Measurements from ENCODE around the gene RB1. TPM values are rescaled to one million over a fixed set of nuclear protein-coding genes. Genes with fewer than 3 reads are reported as not detected.

The RB1 gene
- total RNA-seq, 1 experiment from 2014 or later, result 14.7 TPM

GRCh38 chr13:48502601-48503319, 199.2 kb downstream of the RB1 start:
- no peak for DNase-seq
- no peaks in the 10 kb centered on the region for H3K36me3 ChIP-seq (replicated peaks; ENCODE audit: control insufficient read depth, insufficient read depth, low read length)
- H3K4me3 ChIP-seq (ENCODE audit: insufficient read depth, low read depth, low read length), result no peak overlapping the region
- H3K27me3 ChIP-seq (ENCODE audit: control insufficient read depth, insufficient read depth, low read length), result no peaks in the 10 kb centered on the region

GRCh38 chr13:48504606-48505005, 201.1 kb downstream of the RB1 start:
- no peak overlapping the region for H3K4me3 ChIP-seq (ENCODE audit: insufficient read depth, low read depth, low read length)
- peak; percentile 40 for DNase-seq
- H3K27me3 ChIP-seq (ENCODE audit: control insufficient read depth, insufficient read depth, low read length), result no peaks in the 10 kb centered on the region; the same call in 1 of the 2 replicates
- H3K36me3 ChIP-seq (replicated peaks; ENCODE audit: control insufficient read depth, insufficient read depth, low read length), result no peaks in the 10 kb centered on the region

- Histone ChIP-seq H3K36me3 (replicated peaks; ENCODE audit: control insufficient read depth, insufficient read depth, low read length) (no peaks in the 10 kb centered on the region), H3K27me3 (ENCODE audit: control insufficient read depth, insufficient read depth, low read length) (no peaks in the 10 kb centered on the region; the same call in 1 of the 2 replicates), H3K4me3 (ENCODE audit: insufficient read depth, low read depth, low read length) (no peak overlapping the region)
- peak; percentile 30 for DNase-seq
Observed at GRCh38 chr13:48505012-48505411, 201.5 kb downstream of the RB1 start.

- Histone ChIP-seq H3K36me3 (replicated peaks; ENCODE audit: control insufficient read depth, insufficient read depth, low read length) (no peaks in the 10 kb centered on the region), H3K27me3 (ENCODE audit: control insufficient read depth, insufficient read depth, low read length) (no peaks in the 10 kb centered on the region; the same call in 1 of the 2 replicates), H3K4me3 (ENCODE audit: insufficient read depth, low read depth, low read length) (no peak overlapping the region)
- DNase-seq, result no peak
Observed at GRCh38 chr13:48505597-48506091, 202.1 kb downstream of the RB1 start.

- DNase-seq, result no peak
- no peaks in the 10 kb centered on the region for H3K36me3 ChIP-seq (replicated peaks; ENCODE audit: control insufficient read depth, insufficient read depth, low read length)
- no peak overlapping the region for H3K4me3 ChIP-seq (ENCODE audit: insufficient read depth, low read depth, low read length)
- H3K27me3 ChIP-seq (ENCODE audit: control insufficient read depth, insufficient read depth, low read length), result no peaks in the 10 kb centered on the region; the same call in 1 of the 2 replicates
Observed at GRCh38 chr13:48506092-48506701, 202.6 kb downstream of the RB1 start.

- Histone ChIP-seq H3K27me3 (ENCODE audit: control insufficient read depth, insufficient read depth, low read length) (no peaks in the 10 kb centered on the region; the same call in 1 of the 2 replicates), H3K4me3 (ENCODE audit: insufficient read depth, low read depth, low read length) (no peak overlapping the region), H3K36me3 (replicated peaks; ENCODE audit: control insufficient read depth, insufficient read depth, low read length) (no peaks in the 10 kb centered on the region)
- DNase-seq, result no peak
Observed at GRCh38 chr13:48507021-48507420, 203.5 kb downstream of the RB1 start.

- Histone ChIP-seq H3K27me3 (ENCODE audit: control insufficient read depth, insufficient read depth, low read length) (no peaks in the 10 kb centered on the region; the same call in 1 of the 2 replicates), H3K36me3 (replicated peaks; ENCODE audit: control insufficient read depth, insufficient read depth, low read length) (no peaks in the 10 kb centered on the region), H3K4me3 (ENCODE audit: insufficient read depth, low read depth, low read length) (no peak overlapping the region)
- no peak for DNase-seq
Observed at GRCh38 chr13:48508011-48508410, 204.5 kb downstream of the RB1 start.

- Histone ChIP-seq H3K27me3 (ENCODE audit: control insufficient read depth, insufficient read depth, low read length) (no peaks in the 10 kb centered on the region; the same call in 1 of the 2 replicates), H3K36me3 (replicated peaks; ENCODE audit: control insufficient read depth, insufficient read depth, low read length) (no peaks in the 10 kb centered on the region; the same call in 1 of the 2 replicates), H3K4me3 (ENCODE audit: insufficient read depth, low read depth, low read length) (no peak overlapping the region)
- DNase-seq, result no peak
Observed at GRCh38 chr13:48510698-48511097, 207.1 kb downstream of the RB1 start.

- H3K27me3 ChIP-seq (ENCODE audit: control insufficient read depth, insufficient read depth, low read length), result no peaks in the 10 kb centered on the region; the same call in 1 of the 2 replicates
- no peaks in the 10 kb centered on the region; the same call in 1 of the 2 replicates for H3K36me3 ChIP-seq (replicated peaks; ENCODE audit: control insufficient read depth, insufficient read depth, low read length)
- no peak overlapping the region for H3K4me3 ChIP-seq (ENCODE audit: insufficient read depth, low read depth, low read length)
- DNase-seq, result no peak
Observed at GRCh38 chr13:48511621-48512230, 208.2 kb downstream of the RB1 start.

- no peak overlapping the region for H3K4me3 ChIP-seq (ENCODE audit: insufficient read depth, low read depth, low read length)
- H3K27me3 ChIP-seq (ENCODE audit: control insufficient read depth, insufficient read depth, low read length), result no peaks in the 10 kb centered on the region
- no peaks in the 10 kb centered on the region; the same call in 1 of the 2 replicates for H3K36me3 ChIP-seq (replicated peaks; ENCODE audit: control insufficient read depth, insufficient read depth, low read length)
- no peak for DNase-seq
Observed at GRCh38 chr13:48514793-48515192, 211.2 kb downstream of the RB1 start.

- no peaks in the 10 kb centered on the region for H3K27me3 ChIP-seq (ENCODE audit: control insufficient read depth, insufficient read depth, low read length)
Observed at GRCh38 chr13:48515732-48516131, 212.2 kb downstream of the RB1 start.

GRCh38 chr13:48518083-48518482, 214.5 kb downstream of the RB1 start:
- DNase-seq, result no peak
- H3K36me3 ChIP-seq (replicated peaks; ENCODE audit: control insufficient read depth, insufficient read depth, low read length), result no peaks in the 10 kb centered on the region; the same call in 1 of the 2 replicates
- no peaks in the 10 kb centered on the region for H3K27me3 ChIP-seq (ENCODE audit: control insufficient read depth, insufficient read depth, low read length)
- H3K4me3 ChIP-seq (ENCODE audit: insufficient read depth, low read depth, low read length), result no peak overlapping the region

More at GRCh38 chr13:48515732-48516131, 212.2 kb downstream of the RB1 start:
- H3K36me3 ChIP-seq (replicated peaks; ENCODE audit: control insufficient read depth, insufficient read depth, low read length), result no peaks in the 10 kb centered on the region; the same call in 1 of the 2 replicates
- H3K4me3 ChIP-seq (ENCODE audit: insufficient read depth, low read depth, low read length), result no peak overlapping the region
- DNase-seq, result no peak

GRCh38 chr13:48526286-48526685, 222.7 kb downstream of the RB1 start:
- Histone ChIP-seq H3K27me3 (ENCODE audit: control insufficient read depth, insufficient read depth, low read length) (no peaks in the 10 kb centered on the region), H3K36me3 (replicated peaks; ENCODE audit: control insufficient read depth, insufficient read depth, low read length) (no peaks in the 10 kb centered on the region), H3K4me3 (ENCODE audit: insufficient read depth, low read depth, low read length) (no peak overlapping the region)
- no peak for DNase-seq

GRCh38 chr13:48527955-48528354, 224.4 kb downstream of the RB1 start:
- H3K27me3 ChIP-seq (ENCODE audit: control insufficient read depth, insufficient read depth, low read length), result no peaks in the 10 kb centered on the region
- H3K4me3 ChIP-seq (ENCODE audit: insufficient read depth, low read depth, low read length), result no peak overlapping the region
- no peaks in the 10 kb centered on the region for H3K36me3 ChIP-seq (replicated peaks; ENCODE audit: control insufficient read depth, insufficient read depth, low read length)
- no peak for DNase-seq

Measured in H7 (cell line).